CD1c-positive myeloid dendritic cell (primary cell): ENCODE measurements around the gene PTPRD.

ENCODE experiments used
- DNase-seq: peaks from one replicate; pipeline ENCODE4 v3.0.0-alpha.2; 2016; ENCODE audit errors: extremely low spot score

PTPRD gene

GRCh38 chr9:8779478-8779877 is 1833.3 kb downstream of the PTPRD start:
- DNase-seq = no peak

GRCh38 chr9:8778356-8778755 is 1834.4 kb downstream of the PTPRD start:
- DNase-seq = no peak

- no peak for DNase-seq
Observed at GRCh38 chr9:8772302-8772701, 1840.5 kb downstream of the PTPRD start.

GRCh38 chr9:8769153-8769552 is 1843.6 kb downstream of the PTPRD start:
- no peak for DNase-seq

DNA sequence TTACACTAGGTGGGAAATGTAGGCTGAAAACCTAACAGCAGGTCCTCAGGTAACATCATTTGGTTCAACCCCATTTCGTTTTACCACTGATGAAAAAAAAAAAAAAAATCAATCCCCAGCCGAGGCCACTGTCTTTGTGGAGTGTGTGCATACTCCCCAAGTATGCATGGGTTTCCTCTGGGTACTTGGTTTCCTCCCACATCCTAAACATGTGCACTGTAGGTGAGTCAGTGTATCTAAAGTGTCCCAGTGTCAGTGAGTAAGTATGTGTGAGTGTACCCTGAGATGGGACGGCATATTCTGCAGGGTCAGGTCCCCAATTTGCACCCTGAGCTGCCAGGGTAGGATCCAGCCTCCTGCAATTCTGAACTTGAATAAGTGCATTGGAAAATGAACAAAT is 1846.7 kb downstream of the PTPRD start:
- DNase-seq = no peak

DNA sequence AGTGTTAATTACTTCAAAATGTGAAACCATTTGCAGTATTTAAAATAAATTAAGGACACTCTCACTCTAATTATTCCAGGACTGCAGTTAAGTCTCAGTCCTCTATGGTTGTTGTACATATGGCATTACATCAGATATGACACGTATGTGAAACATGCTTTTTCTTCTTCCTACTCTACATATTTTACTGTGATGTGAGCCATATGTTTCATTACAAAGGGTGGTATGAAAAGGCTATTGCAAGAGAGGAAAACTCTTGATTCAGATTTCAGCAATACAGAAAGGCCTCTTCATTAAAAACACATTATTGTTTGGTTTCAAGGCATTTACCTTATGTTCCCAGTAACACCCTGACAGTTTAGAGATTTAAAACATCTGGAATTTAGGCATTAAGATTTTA is 1848.8 kb downstream of the PTPRD start:
- no peak for DNase-seq

GRCh38 chr9:8762479-8763085 is 1850.2 kb downstream of the PTPRD start:
- no peak for DNase-seq

DNA sequence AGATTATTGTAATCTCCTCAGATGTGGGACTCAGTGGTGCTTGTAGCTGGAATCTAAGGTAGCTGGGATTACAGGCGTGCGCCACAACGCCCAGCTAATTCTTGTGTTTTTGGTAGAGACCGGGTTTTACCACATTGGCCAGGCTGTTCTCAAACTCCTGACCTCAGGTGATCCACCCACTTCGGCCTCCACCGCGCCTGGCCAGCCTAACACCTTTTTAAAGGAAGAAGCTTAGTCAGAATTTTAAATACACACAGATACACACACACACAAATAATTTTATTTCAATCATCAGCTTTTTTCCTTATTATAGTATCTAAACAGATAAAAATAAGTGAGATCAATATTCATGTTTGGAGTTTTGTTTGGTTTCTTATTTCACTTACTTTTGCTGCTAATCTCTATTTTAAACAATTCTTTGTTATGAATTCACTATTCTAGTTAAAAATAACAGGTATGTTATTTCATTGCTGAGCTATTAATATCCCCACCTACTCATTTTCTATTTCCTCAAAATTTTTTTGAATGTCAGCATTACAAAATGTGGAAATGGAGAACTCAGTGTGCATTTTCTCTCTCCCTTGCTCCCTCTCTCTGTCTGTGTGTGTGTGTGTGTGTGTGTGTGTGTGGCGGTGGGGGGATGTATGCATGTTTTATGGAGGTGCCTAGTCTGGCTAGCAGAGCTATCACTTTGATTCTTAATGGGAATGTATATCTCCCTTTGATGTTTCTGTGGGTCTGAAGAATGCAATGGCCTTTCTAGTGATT is 1852.6 kb downstream of the PTPRD start:
- DNase-seq = peak; percentile 31

DNA sequence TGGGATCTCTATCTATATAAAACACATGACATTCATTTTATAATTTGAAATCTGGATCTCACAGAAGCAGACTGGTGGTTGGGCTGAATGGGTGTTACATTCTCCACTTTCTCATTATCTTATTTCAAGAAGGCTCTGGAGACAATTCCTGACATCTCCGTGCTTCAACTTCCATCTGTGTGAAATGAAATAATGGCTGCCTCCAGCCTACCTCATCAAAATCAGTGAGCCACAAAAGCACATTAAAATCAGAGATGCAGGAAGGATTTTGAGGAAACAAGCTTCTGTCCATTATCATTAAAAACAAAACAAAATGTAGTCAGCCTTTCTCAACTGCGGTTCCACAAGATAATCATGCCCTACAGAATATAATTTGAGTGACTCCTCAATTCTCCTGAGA is 1854.9 kb downstream of the PTPRD start:
- no peak for DNase-seq

- no peak for DNase-seq
Observed at GRCh38 chr9:8754751-8755150, 1858.1 kb downstream of the PTPRD start.

GRCh38 chr9:8751406-8751930 is 1861.3 kb downstream of the PTPRD start:
- no peak for DNase-seq

DNA sequence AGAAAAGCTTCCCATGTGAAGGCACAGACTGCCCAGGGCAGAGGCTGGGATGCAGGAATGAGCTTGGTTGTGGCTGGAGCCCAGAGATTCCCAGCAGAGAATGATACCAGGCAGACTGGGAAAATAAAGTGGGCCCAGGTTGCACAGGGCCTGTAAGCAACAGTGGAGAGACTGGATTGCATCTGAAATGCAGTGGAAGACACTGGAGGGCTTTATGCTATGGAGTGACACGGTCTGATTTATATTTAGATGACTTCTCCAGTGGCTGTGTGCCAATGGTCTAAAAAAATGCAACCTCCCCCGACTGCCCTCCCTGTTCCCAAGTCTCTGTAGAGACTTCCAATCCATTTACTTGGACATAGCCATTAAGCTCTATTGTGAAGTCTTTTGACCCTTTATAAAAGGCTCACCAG is 1862.2 kb downstream of the PTPRD start:
- no peak for DNase-seq

DNA sequence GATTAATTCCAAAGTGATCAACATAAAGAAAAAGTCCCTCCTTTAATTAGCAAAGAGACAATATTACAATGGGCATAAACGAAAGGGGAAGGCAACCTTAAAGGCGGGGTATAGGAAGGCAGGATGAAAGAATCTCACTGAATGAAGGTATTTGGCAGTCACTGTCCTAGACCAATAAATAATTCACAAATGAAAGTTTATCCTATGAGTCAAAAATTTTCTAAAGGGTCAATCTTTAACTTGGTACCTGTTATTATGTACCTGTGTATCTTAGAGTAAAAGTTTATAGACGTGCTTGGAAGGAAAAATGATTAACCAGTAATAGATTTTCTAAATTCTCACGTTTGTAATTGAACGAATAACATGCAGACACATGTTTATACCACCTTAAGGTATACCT is 1867.5 kb downstream of the PTPRD start:
- no peak for DNase-seq

GRCh38 chr9:8738945-8739344 is 1873.9 kb downstream of the PTPRD start:
- DNase-seq = no peak

DNA sequence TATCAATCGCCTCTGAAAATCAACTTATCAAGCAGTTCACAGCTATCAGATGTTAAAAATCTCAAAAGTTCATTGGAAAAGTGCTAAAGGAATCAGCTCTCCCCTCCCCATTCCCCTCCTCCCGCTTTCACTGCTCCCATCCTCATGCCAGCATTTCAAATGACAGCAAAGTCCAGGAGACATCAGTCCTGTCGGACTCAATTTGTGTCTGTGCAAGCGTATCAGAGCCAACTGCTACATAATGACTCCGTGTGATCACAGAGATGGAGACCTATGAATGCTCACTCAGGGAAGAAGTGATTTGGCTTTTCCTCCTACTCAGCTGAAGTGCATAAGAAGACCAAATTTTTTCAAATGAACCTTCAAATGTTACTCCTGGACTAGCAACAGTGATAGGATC is 1876.0 kb downstream of the PTPRD start:
- DNase-seq = no peak

DNA sequence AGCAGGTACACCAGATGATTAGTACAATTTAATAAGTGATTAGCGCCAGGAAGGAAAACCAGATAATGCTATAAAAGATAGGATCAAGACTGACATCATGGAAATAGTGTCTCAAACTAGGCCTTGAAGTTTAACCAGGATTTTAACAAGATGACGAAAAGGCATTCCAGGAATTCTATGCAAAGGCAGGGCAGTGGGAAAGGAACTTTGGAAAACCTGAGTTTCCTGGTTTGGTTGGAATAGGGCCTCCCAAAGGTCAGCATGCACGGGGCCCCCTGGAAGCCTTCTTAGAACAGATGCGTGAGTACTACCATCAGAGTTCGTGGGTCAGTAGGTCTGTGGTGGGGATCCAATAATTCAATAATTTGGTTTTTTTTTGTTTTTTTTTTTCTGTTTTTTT is 1878.0 kb downstream of the PTPRD start:
- DNase-seq = no peak

DNA sequence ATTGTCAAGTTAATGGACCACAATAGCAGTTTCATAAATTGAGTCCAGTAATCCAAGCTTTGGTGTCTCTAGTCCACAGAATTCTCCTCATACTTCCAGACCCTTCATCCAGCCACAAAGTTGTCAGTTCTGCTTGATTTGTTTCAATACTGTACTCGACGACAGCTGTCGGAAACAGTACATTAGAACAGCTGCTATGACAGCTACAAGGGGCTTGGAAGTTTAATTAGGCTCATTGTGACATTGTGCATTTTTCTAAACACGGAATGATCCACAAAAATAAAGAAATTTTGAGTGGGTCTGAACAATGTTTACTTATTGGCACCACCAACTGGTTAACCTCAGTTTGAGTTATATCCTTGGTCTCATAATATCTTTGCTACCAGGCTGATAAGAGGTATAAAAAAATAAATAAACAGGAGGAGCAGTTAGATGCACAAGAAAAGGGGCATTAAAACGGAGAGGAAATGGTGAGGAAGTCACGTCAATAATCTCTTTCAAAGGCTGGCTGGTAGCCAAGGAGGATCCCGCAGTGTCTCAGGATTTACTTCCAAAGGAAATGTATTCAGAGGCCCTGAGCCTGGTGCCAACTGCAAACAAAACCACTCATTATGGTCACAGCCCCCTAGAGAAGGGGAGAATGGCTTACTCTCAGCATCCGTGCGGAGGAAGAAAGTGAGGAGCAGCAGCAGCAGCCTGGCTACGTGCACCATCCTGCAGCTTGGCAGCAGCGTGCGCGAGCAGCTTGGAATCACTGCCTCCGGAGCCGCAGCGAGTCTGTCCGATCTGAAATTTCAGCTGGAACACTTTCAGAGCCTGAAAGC is 1879.5 kb downstream of the PTPRD start:
- no peak for DNase-seq

DNA sequence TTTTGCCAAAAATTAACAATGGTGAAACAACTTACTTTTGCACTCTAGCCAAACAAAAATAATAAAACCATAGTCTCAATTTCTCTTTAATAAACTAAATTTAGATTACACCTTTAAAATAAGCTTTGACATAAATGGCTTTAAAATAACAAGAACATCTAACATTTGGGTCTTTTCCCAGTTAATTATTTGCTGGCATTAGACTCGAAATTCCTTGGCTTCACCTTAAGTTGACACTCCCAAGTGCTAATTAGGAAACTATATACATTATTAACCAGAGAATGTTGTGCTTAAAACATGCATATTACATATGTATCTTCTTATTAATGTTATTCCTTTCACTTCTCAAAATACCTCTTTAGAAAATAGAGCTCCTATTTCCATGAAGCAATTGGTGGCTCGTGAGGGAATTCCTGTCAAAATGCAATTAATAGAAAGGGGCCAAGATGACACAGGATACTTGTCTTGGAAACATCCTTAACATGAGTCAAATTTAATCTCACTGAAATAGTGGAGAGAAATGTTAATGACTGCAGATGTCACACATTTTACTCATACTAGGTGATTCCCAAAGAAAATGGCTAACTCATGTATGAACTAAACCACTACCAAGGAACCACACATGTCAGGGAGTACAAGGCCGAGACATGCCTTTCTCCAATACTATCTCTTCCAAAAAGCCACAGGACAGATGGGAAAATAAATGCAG is 1880.3 kb downstream of the PTPRD start:
- no peak for DNase-seq

GRCh38 chr9:8730618-8731017 is 1882.2 kb downstream of the PTPRD start:
- no peak for DNase-seq

DNA sequence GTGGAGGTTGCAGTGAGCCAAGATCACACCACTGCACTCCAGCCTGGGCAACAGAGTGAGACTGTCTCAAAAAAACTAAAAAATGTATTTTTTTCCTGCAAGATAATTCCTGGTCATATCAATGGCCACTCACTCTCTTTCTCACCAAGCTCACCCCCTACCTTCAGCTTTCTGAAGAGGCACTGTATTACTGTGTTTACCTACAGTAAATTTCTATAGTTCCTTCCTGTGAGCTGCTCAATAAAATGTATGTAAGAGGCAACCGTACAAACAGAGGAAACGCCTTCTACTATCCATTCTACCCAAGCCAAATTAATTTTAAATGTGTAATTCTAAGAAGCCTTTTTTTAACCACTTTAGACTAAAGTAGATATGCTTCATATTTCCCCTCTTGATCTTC is 1883.9 kb downstream of the PTPRD start:
- DNase-seq = no peak

DNA sequence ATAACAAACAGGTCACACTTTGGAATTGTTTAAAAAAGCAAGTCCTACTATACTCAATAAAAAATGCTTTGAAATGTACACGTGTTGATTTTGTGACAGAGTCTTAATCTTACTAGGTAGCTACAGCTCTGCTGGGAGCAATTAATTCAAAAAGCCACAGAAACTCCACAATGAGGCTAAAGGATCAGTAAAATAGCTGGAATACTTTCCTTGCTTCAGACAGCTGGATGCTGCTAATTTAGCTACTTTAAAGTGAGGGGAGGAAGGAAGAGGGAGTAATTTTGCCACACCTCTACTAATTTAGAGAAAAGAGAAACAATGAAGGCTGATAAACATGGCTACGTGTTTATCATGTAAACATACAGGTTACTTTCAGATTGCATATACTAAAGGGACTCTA is 1885.6 kb downstream of the PTPRD start:
- no peak for DNase-seq

DNA sequence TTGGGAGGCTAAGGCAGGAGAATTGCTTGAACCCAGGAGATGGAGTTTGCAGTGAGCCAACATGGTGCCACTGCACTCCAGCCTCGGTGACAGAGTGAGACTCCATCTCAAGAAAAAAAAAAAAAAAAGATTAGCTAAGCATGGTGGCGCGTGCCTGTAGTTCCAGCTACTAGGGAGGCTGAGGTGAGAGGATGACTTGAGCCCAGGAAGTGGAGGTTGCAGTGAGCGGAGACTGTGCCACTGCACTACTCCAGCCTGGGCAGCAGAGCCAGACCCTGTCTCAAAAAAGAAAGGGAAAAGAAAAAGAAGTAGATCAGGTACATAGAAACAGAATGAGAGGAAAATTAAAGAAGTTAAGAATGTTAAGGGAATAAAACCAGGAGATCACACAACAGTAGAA is 1886.1 kb downstream of the PTPRD start:
- no peak for DNase-seq
